ENCODE measurements around the gene CCDC92B.

- TF ChIP-seq, protein P1, sequence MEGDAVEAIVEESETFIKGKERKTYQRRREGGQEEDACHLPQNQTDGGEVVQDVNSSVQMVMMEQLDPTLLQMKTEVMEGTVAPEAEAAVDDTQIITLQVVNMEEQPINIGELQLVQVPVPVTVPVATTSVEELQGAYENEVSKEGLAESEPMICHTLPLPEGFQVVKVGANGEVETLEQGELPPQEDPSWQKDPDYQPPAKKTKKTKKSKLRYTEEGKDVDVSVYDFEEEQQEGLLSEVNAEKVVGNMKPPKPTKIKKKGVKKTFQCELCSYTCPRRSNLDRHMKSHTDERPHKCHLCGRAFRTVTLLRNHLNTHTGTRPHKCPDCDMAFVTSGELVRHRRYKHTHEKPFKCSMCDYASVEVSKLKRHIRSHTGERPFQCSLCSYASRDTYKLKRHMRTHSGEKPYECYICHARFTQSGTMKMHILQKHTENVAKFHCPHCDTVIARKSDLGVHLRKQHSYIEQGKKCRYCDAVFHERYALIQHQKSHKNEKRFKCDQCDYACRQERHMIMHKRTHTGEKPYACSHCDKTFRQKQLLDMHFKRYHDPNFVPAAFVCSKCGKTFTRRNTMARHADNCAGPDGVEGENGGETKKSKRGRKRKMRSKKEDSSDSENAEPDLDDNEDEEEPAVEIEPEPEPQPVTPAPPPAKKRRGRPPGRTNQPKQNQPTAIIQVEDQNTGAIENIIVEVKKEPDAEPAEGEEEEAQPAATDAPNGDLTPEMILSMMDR (IDR thresholded peaks at IDR 0.05; ENCODE audit: low read depth, low read length) = no peak
- no peak for TF ChIP-seq EZH2phosphoT487 (IDR thresholded peaks at IDR 0.05; ENCODE audit: low read depth)
Measured at GRCh38 chr17:2700030-2700490, 49.4 kb downstream of the CCDC92B start.

Measured in OCI-LY3 (cell line).